Urinary bladder (tissue), 4 donors: ENCODE results near the gene MAMDC2. TPM values are rescaled to one million over a fixed set of nuclear protein-coding genes. Genes with fewer than 3 reads are reported as not detected.
"Not testable (repeated sequence)": the region's sequence is repeated elsewhere in the genome, so short reads cannot be mapped to it uniquely, and the experiment has no call there.

Source experiments
- DNase-seq: peaks from one replicate; pipeline ENCODE4 v3.0.0-alpha.2; 2015; ENCODE audit errors: extremely low spot score
- H3K27ac ChIP-seq: one replicate; pipeline ENCODE4 v1.5.1; 2013; ENCODE audit warnings: low read depth, mild to moderate bottlenecking, moderate library complexity
- H3K36me3 ChIP-seq: one replicate; pipeline ENCODE4 v1.6.1; 2013; ENCODE audit warnings: mild to moderate bottlenecking, moderate library complexity; ENCODE audit not compliant: insufficient read depth
- H3K4me1 ChIP-seq: one replicate; pipeline ENCODE4 v1.6.1; 2013; ENCODE audit warnings: mild to moderate bottlenecking, moderate library complexity; ENCODE audit not compliant: insufficient read depth
- H3K4me3 ChIP-seq: one replicate; pipeline ENCODE4 v1.5.1; 2013; ENCODE audit warnings: low read depth, low read length
- WGBS: extraction: QIAGEN DNeasy Blood & Tissue Kit; methylation state at CpG from one replicate; pipeline ENCODE4 v1.1.7; 2013; 5-methylcytosine and 5-hydroxymethylcytosine counted together
- polyA plus RNA-seq: library from polyadenylated mRNA; stranded (reverse); fragments of 200-250 nt; gene quantifications from one replicate; pipeline ENCODE4 v1.2.3, GENCODE V29; 2013
- total RNA-seq: library from RNA; depleted of rRNA; stranded (reverse); fragments of >200 nt; gene quantifications from one replicate; pipeline ENCODE4 v1.2.3, GENCODE V29; 2014
- donor health status: healthy with polysubstance abuse.
- donor health status: healthy.

Gene MAMDC2
- total and polyA plus RNA-seq, 2 donors, result 52.0 to 76.4 TPM

DNA sequence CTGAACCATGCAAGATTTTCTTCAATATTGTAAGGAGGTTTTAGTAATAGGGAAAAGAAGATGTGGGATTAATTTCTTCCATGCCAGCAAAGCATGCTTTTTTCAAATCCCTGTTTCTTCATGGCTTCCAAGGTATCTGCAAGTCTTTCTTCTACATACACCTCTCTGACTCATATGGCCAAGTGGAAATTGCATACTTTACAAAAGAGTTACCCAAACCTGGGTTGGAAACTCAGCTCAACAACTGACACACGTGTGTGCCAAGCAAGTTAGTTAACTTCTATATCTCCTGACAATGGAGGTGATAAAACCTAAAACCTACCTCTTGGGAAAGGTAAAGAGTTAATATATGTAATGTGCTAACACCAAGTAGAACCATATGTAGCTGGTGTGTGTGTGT, 28.5 kb upstream of the MAMDC2 start:
- DNase-seq, result no peak
- WGBS, result 87% methylated on average over 1 of the region's 1 CpG
- H3K36me3 ChIP-seq, result no peaks in the 10 kb centered on the region
- no peaks in the 10 kb centered on the region for H3K4me1 ChIP-seq
- no peak overlapping the region for H3K4me3 ChIP-seq
- H3K27ac ChIP-seq, result no peak overlapping the region

DNA sequence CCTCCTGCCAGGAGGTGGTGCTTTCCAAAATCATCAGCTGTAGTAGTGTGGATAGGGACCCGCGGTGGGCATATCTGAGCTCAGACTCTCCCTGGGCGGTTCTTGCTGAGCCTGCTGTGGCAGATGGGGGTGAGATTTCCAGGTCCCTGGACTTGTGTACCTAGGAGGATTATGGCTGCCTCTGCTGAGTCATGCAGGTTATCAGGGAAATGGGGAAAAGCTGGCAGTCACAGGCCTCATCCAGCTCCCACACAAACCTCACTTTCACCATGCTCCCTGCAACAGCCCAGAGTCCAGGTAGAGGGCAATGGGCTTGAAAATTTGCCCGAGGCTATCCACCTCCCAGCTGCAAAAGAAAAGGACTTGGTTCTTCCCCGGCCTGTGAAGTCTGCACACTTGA, 23.4 kb upstream of the MAMDC2 start:
- H3K4me3 ChIP-seq, result no peak overlapping the region
- 82% methylated on average over 5 of the region's 5 CpGs for WGBS
- H3K27ac ChIP-seq, result no peak overlapping the region
- H3K4me1 ChIP-seq, result no peaks in the 10 kb centered on the region
- H3K36me3 ChIP-seq, result no peaks in the 10 kb centered on the region
- no peak for DNase-seq

- Histone ChIP-seq H3K27ac (no peak overlapping the region), H3K4me1 (no peaks in the 10 kb centered on the region), H3K36me3 (no peaks in the 10 kb centered on the region), H3K4me3 (no peak overlapping the region)
- WGBS, result 61% methylated on average over 5 of the region's 5 CpGs
- DNase-seq, result no peak
Observed at GRCh38 chr9:70020991-70021571, 22.6 kb upstream of the MAMDC2 start.

GRCh38 chr9:70028287-70028686, 15.4 kb upstream of the MAMDC2 start:
- H3K4me3 ChIP-seq, result no peak overlapping the region
- H3K4me1 ChIP-seq, result no peaks in the 10 kb centered on the region
- 79% methylated on average over 5 of the region's 5 CpGs for WGBS
- no peaks in the 10 kb centered on the region for H3K36me3 ChIP-seq
- H3K27ac ChIP-seq, result no peak overlapping the region
- DNase-seq, result no peak

- 89% methylated on average over 1 of the region's 1 CpG for WGBS
- DNase-seq, result no peak
- Histone ChIP-seq H3K36me3 (no peaks in the 10 kb centered on the region), H3K4me1 (no peaks in the 10 kb centered on the region), H3K4me3 (no peak overlapping the region), H3K27ac (no peak overlapping the region)
Observed at GRCh38 chr9:70030156-70030555, 13.5 kb upstream of the MAMDC2 start.

GRCh38 chr9:70031141-70031545, 12.5 kb upstream of the MAMDC2 start:
- 43% methylated on average over 1 of the region's 1 CpG for WGBS
- Histone ChIP-seq H3K4me3 (no peak overlapping the region), H3K4me1 (no peaks in the 10 kb centered on the region), H3K36me3 (no peaks in the 10 kb centered on the region), H3K27ac (no peak overlapping the region)
- DNase-seq, result no peak

DNA sequence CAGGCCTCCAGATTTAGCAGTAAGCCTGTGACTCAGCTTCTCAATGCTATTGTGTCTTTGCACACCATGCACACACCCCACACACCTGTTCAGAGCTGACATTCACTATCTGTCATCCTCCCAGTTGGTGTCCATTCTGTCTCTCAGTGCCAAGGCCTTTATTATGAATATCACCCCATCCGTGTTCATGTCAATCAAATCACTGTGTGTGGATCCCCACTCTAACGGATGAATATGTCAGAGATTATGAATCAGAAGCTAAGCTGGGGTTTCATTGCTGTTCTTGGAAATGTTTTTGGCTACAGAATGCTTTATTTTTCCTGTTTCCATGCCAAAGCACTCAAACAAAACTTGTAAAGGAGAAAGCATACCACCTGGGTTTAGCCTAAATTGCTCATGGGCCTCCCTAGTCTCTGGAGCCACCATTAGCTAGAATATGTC, 9.4 kb upstream of the MAMDC2 start:
- no peak overlapping the region for H3K4me3 ChIP-seq
- no peak for DNase-seq
- H3K27ac ChIP-seq, result no peak overlapping the region
- no peaks in the 10 kb centered on the region for H3K4me1 ChIP-seq
- H3K36me3 ChIP-seq, result no peaks in the 10 kb centered on the region
- 84% methylated on average over 2 of the region's 2 CpGs for WGBS

DNA sequence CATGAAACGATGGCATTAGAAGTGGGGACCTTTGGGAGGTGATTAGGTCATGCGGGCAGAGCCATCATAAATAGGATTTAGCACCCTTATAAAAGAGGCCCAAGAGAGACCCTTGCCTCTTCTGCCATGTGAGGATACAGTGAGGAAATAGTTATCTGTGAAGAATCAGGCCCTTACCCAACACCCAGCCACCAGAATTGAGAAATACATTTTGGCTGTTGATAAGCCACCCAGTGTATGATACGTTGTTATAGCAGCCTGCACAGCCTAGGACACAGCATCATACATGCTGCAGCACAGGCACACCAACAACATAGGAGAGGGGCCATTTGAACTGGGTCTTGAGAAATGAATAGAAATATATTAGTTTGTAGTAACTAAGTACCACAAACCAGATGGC, 8.0 kb upstream of the MAMDC2 start:
- Histone ChIP-seq H3K27ac (no peak overlapping the region), H3K36me3 (no peaks in the 10 kb centered on the region), H3K4me1 (no peaks in the 10 kb centered on the region), H3K4me3 (no peak overlapping the region)
- WGBS, result 83% methylated on average over 3 of the region's 3 CpGs
- no peak for DNase-seq

- Histone ChIP-seq H3K36me3 (no peaks in the 10 kb centered on the region), H3K4me1 (no peaks in the 10 kb centered on the region), H3K27ac (no peak overlapping the region), H3K4me3 (no peak overlapping the region)
- WGBS, result 61% methylated on average over 6 of the region's 6 CpGs
- DNase-seq, result no peak
Observed at GRCh38 chr9:70036641-70037040, 7.0 kb upstream of the MAMDC2 start.

GRCh38 chr9:70038171-70038621, 5.5 kb upstream of the MAMDC2 start:
- not testable (repeated sequence) for H3K4me3 ChIP-seq, H3K27ac ChIP-seq, H3K4me1 ChIP-seq, DNase-seq, H3K36me3 ChIP-seq
- 69% methylated on average over 4 of the region's 4 CpGs for WGBS

- Histone ChIP-seq H3K4me1 (no peaks in the 10 kb centered on the region), H3K36me3 (no peaks in the 10 kb centered on the region), H3K4me3 (no peak overlapping the region), H3K27ac (no peak overlapping the region)
- no peak for DNase-seq
- WGBS, result 54% methylated on average over 3 of the region's 3 CpGs
Observed at GRCh38 chr9:70040376-70040903, 3.2 kb upstream of the MAMDC2 start.

DNA sequence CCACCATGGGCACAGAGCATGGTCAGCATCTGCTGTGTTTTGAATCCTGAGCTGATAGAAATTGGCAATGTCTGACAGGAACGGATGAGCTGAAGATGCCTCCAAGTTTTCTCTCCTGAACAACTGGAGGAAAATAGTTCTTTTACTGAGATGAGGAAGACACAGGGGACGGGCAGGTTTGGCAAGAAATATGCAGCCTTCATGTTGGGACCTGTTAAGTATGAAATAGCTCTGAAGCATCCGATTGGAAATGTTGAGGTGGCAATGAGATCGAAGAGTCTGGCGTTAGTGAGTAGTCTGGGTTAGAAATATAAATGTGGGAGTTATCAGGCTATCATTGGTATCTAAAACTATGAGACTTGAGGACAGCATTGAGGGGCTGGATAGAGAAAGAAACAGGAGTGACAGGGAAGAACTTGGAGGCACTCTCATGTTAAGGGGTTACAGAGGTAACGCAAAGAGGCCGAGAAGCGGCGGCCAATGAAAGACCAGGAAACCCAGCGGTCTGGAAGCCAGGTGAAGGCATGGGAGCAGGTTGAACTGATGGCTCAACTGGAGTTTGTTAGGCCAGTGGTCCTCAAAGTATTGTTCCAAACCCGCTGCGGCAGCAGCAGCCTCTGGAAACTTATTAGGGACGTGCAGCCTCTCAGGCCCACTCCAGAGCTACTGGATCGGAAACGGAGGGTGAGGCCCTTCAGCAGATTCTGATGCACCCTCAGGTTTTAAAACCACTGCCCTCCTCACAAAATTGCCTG, 1.0 kb upstream of the MAMDC2 start:
- no peaks in the 10 kb centered on the region for H3K4me1 ChIP-seq
- H3K27ac ChIP-seq, result no peak overlapping the region
- no peak overlapping the region for H3K4me3 ChIP-seq

GRCh38 chr9:70043285-70043684, 363 bp upstream of the MAMDC2 start:
- no peak overlapping the region for H3K27ac ChIP-seq
- no peak for DNase-seq
- no peaks in the 10 kb centered on the region for H3K4me1 ChIP-seq
- H3K36me3 ChIP-seq, result no peaks in the 10 kb centered on the region
- WGBS, result 9% methylated on average over 7 of the region's 7 CpGs
- H3K4me3 ChIP-seq, result peak overlapping the region; percentile 68

More for the DNA sequence above, 1.0 kb upstream of the MAMDC2 start:
- no peaks in the 10 kb centered on the region for H3K36me3 ChIP-seq
- DNase-seq, result no peak
- 79% methylated on average over 15 of the region's 15 CpGs for WGBS
